H1 (cell line): Measurements from ENCODE around the gene BEST1.

Experiments
- EP300 ChIP-seq, 2 experiments: IDR thresholded peaks; 1 replicate in 1 of 2; 2 replicates in 1 of 2; pipeline ENCODE4 v1.6.1; 2011 to 2012; ENCODE audit warnings: low read depth in 2 of 2, low read length in 2 of 2, mild to moderate bottlenecking in 2 of 2, borderline replicate concordance in 1 of 2, inconsistent platforms in 1 of 2, moderate library complexity in 1 of 2
- EZH2 ChIP-seq: fragments of 200-600 bp; sonication (generic); IDR thresholded peaks from 2 replicates; pipeline ENCODE4 v1.7.1; 2012; ENCODE audit warnings: low read depth, mild to moderate bottlenecking, moderate library complexity, low read length, inconsistent platforms; ENCODE audit not compliant: severe bottlenecking
- RXRA ChIP-seq: IDR thresholded peaks from 2 replicates; pipeline ENCODE4 v1.6.1; 2011; ENCODE audit warnings: low read depth, mild to moderate bottlenecking, low read length, moderate library complexity; ENCODE audit not compliant: insufficient read depth

DNA sequence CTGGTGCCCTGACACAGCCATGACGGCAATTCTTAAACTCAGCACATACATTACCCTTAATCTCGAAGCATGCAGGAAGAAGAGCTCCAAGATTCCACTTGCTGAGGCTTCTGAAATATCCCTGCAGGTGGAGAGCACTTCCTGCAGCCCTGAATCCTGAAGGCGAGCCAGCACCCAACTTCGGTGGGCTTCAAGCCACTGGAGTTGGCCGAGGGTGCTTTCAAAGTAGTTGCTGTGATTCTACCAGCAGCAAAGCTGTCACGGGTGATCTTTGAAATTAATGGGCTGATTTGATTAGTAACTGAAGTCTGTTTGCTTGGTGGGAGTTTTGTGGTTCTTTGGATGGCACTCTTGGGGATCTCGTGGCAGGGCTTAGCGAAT lies 26.3 kb downstream of the BEST1 start:
- TF ChIP-seq EZH2 (no peak), RXRA (no peak), EP300 (IDR thresholded peaks at IDR 0.05; ENCODE audit: borderline replicate concordance in 1 of 2, low read depth in 2 of 2, low read length in 2 of 2) (no peak)
